Endothelial cell of umbilical vein (primary cell): Measurements from ENCODE around the gene CISH. TPM values are rescaled to one million over a fixed set of nuclear protein-coding genes. Genes with fewer than 3 reads are reported as not detected.
A peak's percentile ranks its signal among the peaks of the same experiment; 100 is the strongest.

Source experiments
- BruUV-seq: library from RNA; stranded (reverse); fragments of 400-500 nt; replicated peaks from 2 replicates; lab custom pipeline; 2021; lab: Mats Ljungman, UMichigan
- CTCF ChIA-PET: fragments of 300-600, 350-600 bp; sonication (Branson Sonifier 250); formaldehyde crosslinking; loops from one replicate; lab custom pipeline; 2021; ENCODE audit warnings: antibody characterized with exemption, inconsistent platforms; lab: Charles Lee
- POLR2A ChIA-PET: fragments of 300-600, 350-600 bp; sonication (Branson Sonifier 250); formaldehyde crosslinking; loops from one replicate; lab custom pipeline; 2021; ENCODE audit warnings: antibody characterized with exemption, inconsistent platforms; lab: Charles Lee
- DNase-seq: peaks from one replicate; pipeline ENCODE4 v3.0.0-alpha.2; 2011; ENCODE audit warnings: low read depth, low spot score
- FAIRE-seq: peaks from 2 replicates; lab custom pipeline; 2011; peaks lifted over from hg19 to GRCh38; lab: Jason Lieb, UNC
- H2AFZ ChIP-seq: 2 replicates; pipeline ENCODE4 v1.6.0; 2012; ENCODE audit warnings: low read depth, low read length, control low read depth, inconsistent platforms
- H3K27ac ChIP-seq: 2 replicates; pipeline ENCODE4 v1.5.1; 2011; ENCODE audit warnings: low read depth, mild to moderate bottlenecking, control low read depth, low read length, moderate library complexity; ENCODE audit not compliant: insufficient read depth
- H3K27me3 ChIP-seq, 2 experiments: 2 replicates each; pipeline versions ENCODE4 v1.6.0 to v1.6.1; 2011; ENCODE audit warnings: low read length in 2 of 2, mixed read lengths in 1 of 2; ENCODE audit not compliant: control insufficient read depth in 2 of 2, insufficient read depth in 2 of 2
- H3K36me3 ChIP-seq, 2 experiments: 2 replicates in 1 of 2; 3 replicates in 1 of 2; pipeline ENCODE4 v1.5.1; 2011; ENCODE audit warnings: low read length in 2 of 2, mild to moderate bottlenecking in 1 of 2, moderate library complexity in 1 of 2; ENCODE audit not compliant: control insufficient read depth in 2 of 2, insufficient read depth in 2 of 2; ENCODE audit errors: extremely low read depth in 1 of 2
- H3K4me1 ChIP-seq: 3 replicates; pipeline ENCODE4 v1.5.1; 2011; ENCODE audit warnings: mild to moderate bottlenecking, low read length; ENCODE audit not compliant: control insufficient read depth, insufficient read depth; ENCODE audit errors: extremely low read depth
- H3K4me2 ChIP-seq: 2 replicates; pipeline ENCODE4 v1.6.1; 2011; ENCODE audit warnings: low read length, control low read depth, mixed read lengths; ENCODE audit not compliant: insufficient read depth
- H3K4me3 ChIP-seq, 3 experiments: fragments of 200-600 bp in 1 of 3; sonication (generic), shearing (Covaris generic) in 1 of 3; replicated peaks in 1 of 3; 2 replicates each; pipeline ENCODE4 v1.5.1; 2011 to 2016; ENCODE audit warnings: control low read depth in 3 of 3, low read length in 3 of 3, mild to moderate bottlenecking in 2 of 3, inconsistent platforms in 1 of 3, low read depth in 1 of 3, moderate library complexity in 1 of 3; ENCODE audit not compliant: insufficient read depth in 1 of 3
- H3K79me2 ChIP-seq: 2 replicates; pipeline ENCODE4 v1.6.0; 2012; ENCODE audit warnings: low read length, inconsistent platforms; ENCODE audit not compliant: control insufficient read depth, insufficient read depth
- H3K9ac ChIP-seq: replicated peaks from 2 replicates; pipeline ENCODE3; 2011; ENCODE audit warnings: low read length, control low read depth; ENCODE audit not compliant: insufficient read depth; ENCODE audit errors: extremely low read depth
- H3K9me1 ChIP-seq: replicated peaks from 3 replicates; pipeline ENCODE4 v1.6.0; 2011; ENCODE audit warnings: mild to moderate bottlenecking, low read length; ENCODE audit not compliant: control insufficient read depth, insufficient read depth; ENCODE audit errors: extremely low read depth
- H3K9me3 ChIP-seq: replicated peaks from 2 replicates; pipeline ENCODE4 v1.5.1; 2012; ENCODE audit warnings: low read length, inconsistent platforms; ENCODE audit not compliant: control insufficient read depth, insufficient read depth
- H4K20me1 ChIP-seq: replicated peaks from 2 replicates; pipeline ENCODE3; 2011; ENCODE audit warnings: mild to moderate bottlenecking, low read length; ENCODE audit not compliant: control insufficient read depth, insufficient read depth; ENCODE audit errors: extremely low read depth
- JUN ChIP-seq: IDR thresholded peaks from 2 replicates; pipeline ENCODE4 v1.6.1; 2011; ENCODE audit warnings: borderline replicate concordance, low read depth; ENCODE audit not compliant: insufficient read length, insufficient read depth
- POLR2A ChIP-seq: IDR thresholded peaks from 2 replicates; pipeline ENCODE4 v1.6.1; 2012; ENCODE audit warnings: low read depth, mild to moderate bottlenecking, control low read depth, low read length
- POLR2AphosphoS5 ChIP-seq: IDR thresholded peaks from 2 replicates; pipeline ENCODE4 v1.6.1; 2012; ENCODE audit warnings: low read depth, mild to moderate bottlenecking, control low read depth, low read length, moderate library complexity; ENCODE audit not compliant: insufficient read depth
- dilution Hi-C: fragments of 300-500 bp; cut with MboI; formaldehyde crosslinking; loops from one replicate; pipeline ENCODE4 v1.15.0; 2019; ENCODE audit warnings: low sequenced_read_pairs; ENCODE audit not compliant: extremely low pct_ligation_motif_present
- intact Hi-C: fragments of 100-400 bp; cut with micrococcal nuclease; formaldehyde crosslinking; loops from one replicate; pipeline ENCODE4 v1.10.0; 2022
- polyA plus RNA-seq, 4 experiments: library from polyadenylated mRNA; depleted of rRNA in 3 of 4; stranded (reverse) in 3 of 4; unstranded in 1 of 4; fragments of >200 nt; gene quantifications; 2 replicates each; pipeline versions ENCODE4 v1.2.1 to v1.2.3, GENCODE V29; 2011 to 2012; ENCODE audit warnings: missing spikeins in 1 of 4
- total RNA-seq: library from RNA; stranded (reverse); gene quantifications from 2 replicates; pipeline ENCODE4 v1.2.3, GENCODE V29; 2021
- TF ChIP-seq, protein P1 (sequence below), 2 donors: IDR thresholded peaks; 1 replicate in 1 of 2; 2 replicates in 1 of 2; pipeline ENCODE4 v1.5.1; 2011; ENCODE audit warnings: low read length in 2 of 2, mild to moderate bottlenecking in 2 of 2, moderate library complexity in 2 of 2, control low read depth in 1 of 2, inconsistent platforms in 1 of 2, low read depth in 1 of 2; ENCODE audit not compliant: insufficient read depth in 1 of 2; ENCODE audit errors: extremely low read depth in 1 of 2

The CISH gene
- total and polyA plus RNA-seq, 2 donors (not counting 3 experiments of a cell fraction or from before 2014, with no cell fraction given) = 2.2 to 4.1 TPM

DNA sequence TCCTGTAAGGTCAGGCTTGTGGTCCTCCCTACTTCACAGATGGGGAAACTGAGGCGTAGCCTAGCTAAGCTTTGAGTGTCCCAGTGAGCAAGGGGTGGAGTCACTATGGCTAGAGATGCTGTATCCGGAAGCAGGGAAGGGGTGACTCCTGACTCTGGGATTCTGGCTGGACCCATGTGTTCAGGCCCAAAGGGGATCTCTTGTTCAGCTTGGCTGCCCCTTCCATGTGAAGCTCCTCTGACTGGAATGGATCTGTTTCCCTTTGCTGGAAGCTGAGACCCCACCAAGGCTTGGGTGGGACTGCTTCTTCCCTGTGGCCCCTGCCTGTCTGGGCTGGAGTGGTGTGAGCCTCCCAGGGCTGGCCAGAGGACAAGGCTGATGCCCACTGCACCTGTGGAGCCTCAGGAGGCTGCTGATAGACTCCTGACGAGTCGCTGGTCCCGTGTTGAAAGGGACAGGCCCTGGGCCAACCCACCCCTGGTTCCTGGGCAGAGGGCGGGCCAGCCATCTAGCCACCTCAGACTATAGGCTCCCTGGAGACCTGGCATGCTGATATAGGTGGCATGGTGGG lies 6.4 kb upstream of the CISH start:
- no peaks in the 10 kb centered on the region for H3K36me3 ChIP-seq
- CTCF ChIA-PET = interaction anchor here (2.1 to 3.7 kb wide), 6 partner anchors 10 to 754 kb away, joined by 6 to 65 read pairs (median 26); partner anchors contain the start of gene HEMK1
- no peaks in the 10 kb centered on the region for H4K20me1 ChIP-seq
- dilution Hi-C loops = no loop called here
- no peak overlapping the region for H3K9ac ChIP-seq
- H2AFZ ChIP-seq = peak overlapping the region; percentile 92
- H3K4me3 ChIP-seq = peak overlapping the region in 2 of 3 experiments; percentile 55 to 83
- no peaks in the 10 kb centered on the region for H3K79me2 ChIP-seq
- H3K27me3 ChIP-seq = no peaks in the 10 kb centered on the region
- peak overlapping the region; percentile 43 for H3K4me2 ChIP-seq
- H3K27ac ChIP-seq = no peak overlapping the region
- no TSS peak for BruUV-seq
- H3K4me1 ChIP-seq = peaks cover 15% of the 10 kb centered on the region
- TF ChIP-seq JUN = no peak
- intact Hi-C loops = loop anchor here (5.0 to 10.0 kb wide), 2 partner anchors 354 to 1057 kb away; partner anchors contain the start of gene TEX264
- FAIRE-seq (peak; percentile 48), DNase-seq (no peak)
- no peaks in the 10 kb centered on the region for H3K9me3 ChIP-seq
- H3K9me1 ChIP-seq = no peaks in the 10 kb centered on the region
- POLR2A ChIA-PET = no interaction called here

DNA sequence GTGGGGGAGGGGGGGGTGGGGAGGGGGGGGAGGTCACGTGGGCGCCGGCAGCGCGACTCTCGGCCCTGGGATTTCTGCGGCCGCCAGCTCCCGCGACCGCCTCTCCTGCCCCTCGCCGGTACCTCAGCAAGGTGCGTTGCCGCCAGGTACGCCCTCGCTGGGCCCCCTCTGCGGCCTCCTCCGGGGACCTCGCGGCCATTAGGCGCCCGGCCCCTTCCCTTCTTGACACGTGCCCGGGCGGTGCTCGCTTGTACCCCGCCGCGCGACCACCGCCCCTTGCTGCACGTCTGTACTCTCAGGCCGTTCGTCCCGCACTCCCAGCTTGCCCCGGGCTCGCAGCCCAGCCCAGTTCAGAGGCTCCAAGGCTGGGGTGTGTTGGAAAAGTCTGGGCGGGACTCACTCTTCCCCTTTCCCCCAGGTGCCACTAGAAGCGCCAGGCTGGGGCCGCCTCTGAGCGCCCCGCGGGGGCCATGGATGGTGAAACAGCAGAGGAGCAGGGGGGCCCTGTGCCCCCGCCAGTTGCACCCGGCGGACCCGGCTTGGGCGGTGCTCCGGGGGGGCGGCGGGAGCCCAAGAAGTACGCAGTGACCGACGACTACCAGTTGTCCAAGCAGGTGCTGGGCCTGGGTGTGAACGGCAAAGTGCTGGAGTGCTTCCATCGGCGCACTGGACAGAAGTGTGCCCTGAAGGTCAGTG lies 5.7 kb upstream of the CISH start, which contains the start of gene MAPKAPK3:
Gene MAPKAPK3 (plus strand): TSS at position 56 of the 696 bp plus-strand sequence. CDS start 415 bp downstream, at position 471.
- Histone ChIP-seq H3K9ac (peak within 1 kb of the TSS; percentile 62), H3K9me3 (no peaks in the 10 kb centered on the region), H3K4me3 (peak within 1 kb of the TSS; percentile 71 to 83 (median 76)), H3K79me2 (no peaks in the 10 kb centered on the region), H3K27ac (no peak within 1 kb of the TSS), H3K36me3 (no peaks in the 10 kb centered on the region), H4K20me1 (no peaks in the 10 kb centered on the region), H3K4me1 (peaks cover 19% of the 10 kb centered on the region), H3K27me3 (no peaks in the 10 kb centered on the region), H3K4me2 (peak within 1 kb of the TSS; percentile 90), H3K9me1 (no peaks in the 10 kb centered on the region), H2AFZ (peak within 1 kb of the TSS; percentile 99)
- POLR2A ChIA-PET = no interaction called here
- CTCF ChIA-PET = interaction anchor here (1.0 to 3.7 kb wide), 19 partner anchors 8 to 1055 kb away, joined by 3 to 65 read pairs (median 13); partner anchors contain the start of genes HEMK1 and MANF
- intact Hi-C loops = loop anchor here (5.0 to 10.0 kb wide), 2 partner anchors 355 to 1058 kb away; partner anchors contain the start of gene TEX264
- BruUV-seq = TSS peak; percentile 38
- DNase-seq (peak; percentile 27), FAIRE-seq (no peak)
- peak; percentile 26 for TF ChIP-seq POLR2A
- TF ChIP-seq, protein P1, sequence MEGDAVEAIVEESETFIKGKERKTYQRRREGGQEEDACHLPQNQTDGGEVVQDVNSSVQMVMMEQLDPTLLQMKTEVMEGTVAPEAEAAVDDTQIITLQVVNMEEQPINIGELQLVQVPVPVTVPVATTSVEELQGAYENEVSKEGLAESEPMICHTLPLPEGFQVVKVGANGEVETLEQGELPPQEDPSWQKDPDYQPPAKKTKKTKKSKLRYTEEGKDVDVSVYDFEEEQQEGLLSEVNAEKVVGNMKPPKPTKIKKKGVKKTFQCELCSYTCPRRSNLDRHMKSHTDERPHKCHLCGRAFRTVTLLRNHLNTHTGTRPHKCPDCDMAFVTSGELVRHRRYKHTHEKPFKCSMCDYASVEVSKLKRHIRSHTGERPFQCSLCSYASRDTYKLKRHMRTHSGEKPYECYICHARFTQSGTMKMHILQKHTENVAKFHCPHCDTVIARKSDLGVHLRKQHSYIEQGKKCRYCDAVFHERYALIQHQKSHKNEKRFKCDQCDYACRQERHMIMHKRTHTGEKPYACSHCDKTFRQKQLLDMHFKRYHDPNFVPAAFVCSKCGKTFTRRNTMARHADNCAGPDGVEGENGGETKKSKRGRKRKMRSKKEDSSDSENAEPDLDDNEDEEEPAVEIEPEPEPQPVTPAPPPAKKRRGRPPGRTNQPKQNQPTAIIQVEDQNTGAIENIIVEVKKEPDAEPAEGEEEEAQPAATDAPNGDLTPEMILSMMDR (IDR thresholded peaks at IDR 0.05; ENCODE audit: extremely low read depth in 1 of 2, insufficient read depth in 1 of 2, low read depth in 1 of 2, low read length in 2 of 2) = no peak
- peak; percentile 30 for TF ChIP-seq POLR2AphosphoS5
- dilution Hi-C loops = no loop called here
